Natural killer cell (primary cell): ENCODE results near the gene HIRA. TPM values are rescaled to one million over a fixed set of nuclear protein-coding genes. Genes with fewer than 3 reads are reported as not detected.

Experiments
- ATAC-seq, 3 donors: fragments of 150-1000 bp in 2 of 3; fragments of 200-7000 bp in 1 of 3; cut with Tn5 transposase; 1 replicate in 1 of 3; 2 replicates in 2 of 3; pipeline ENCODE4 v1.10.0; 2021; ENCODE audit warnings: mild to moderate bottlenecking in 2 of 3, moderate library complexity in 2 of 3
- DNase-seq, 2 donors: peaks; one replicate each; pipeline versions ENCODE4 v3.0.0 to v3.0.0-alpha.2; 2013 to 2021; ENCODE audit warnings: mixed read lengths in 1 of 2
- H3K27ac ChIP-seq: one replicate; pipeline ENCODE4 v1.5.1; 2013; ENCODE audit warnings: mild to moderate bottlenecking, low read length
- H3K27me3 ChIP-seq: one replicate; pipeline ENCODE4 v1.6.1; 2013; ENCODE audit warnings: low read length; ENCODE audit not compliant: control insufficient read depth, insufficient read depth
- H3K36me3 ChIP-seq: one replicate; pipeline ENCODE4 v1.6.1; 2013; ENCODE audit warnings: low read length; ENCODE audit not compliant: control insufficient read depth, insufficient read depth
- H3K4me1 ChIP-seq: one replicate; pipeline ENCODE4 v1.6.1; 2013; ENCODE audit warnings: low read length; ENCODE audit not compliant: control insufficient read depth, insufficient read depth
- H3K4me3 ChIP-seq: one replicate; pipeline ENCODE4 v1.5.1; 2013; ENCODE audit warnings: low read length
- H3K9me3 ChIP-seq: one replicate; pipeline ENCODE4 v1.6.1; 2013; ENCODE audit warnings: low read length; ENCODE audit not compliant: control insufficient read depth, insufficient read depth
- H3K27ac Mint-ChIP-seq, 2 donors: one replicate each; pipeline ENCODE4 v1.8.0; 2022; ENCODE audit warnings: mild to moderate bottlenecking in 2 of 2, mixed read lengths in 2 of 2, moderate library complexity in 1 of 2
- H3K27me3 Mint-ChIP-seq, 2 donors: one replicate each; pipeline ENCODE4 v1.8.0; 2022; ENCODE audit warnings: low read depth in 2 of 2, mixed read lengths in 2 of 2
- H3K36me3 Mint-ChIP-seq: one replicate; pipeline ENCODE4 v1.8.0; 2022; ENCODE audit warnings: mixed read lengths
- H3K4me1 Mint-ChIP-seq, 2 donors: one replicate each; pipeline ENCODE4 v1.8.0; 2022; ENCODE audit warnings: mixed read lengths in 2 of 2
- H3K4me3 Mint-ChIP-seq: one replicate; pipeline ENCODE4 v1.8.0; 2022; ENCODE audit warnings: mild to moderate bottlenecking, moderate library complexity, mixed read lengths
- H3K9me3 Mint-ChIP-seq, 2 donors: one replicate each; pipeline ENCODE4 v1.8.0; 2022; ENCODE audit warnings: mixed read lengths in 2 of 2
- WGBS: methylation state at CpG from one replicate; pipeline ENCODE4 v1.1.7; 2013; ENCODE audit warnings: missing lambda C conversion rate; ENCODE audit not compliant: insufficient coverage; 5-methylcytosine and 5-hydroxymethylcytosine counted together
- intact Hi-C: fragments of 100-400 bp; cut with micrococcal nuclease; formaldehyde crosslinking; loops from one replicate; pipeline ENCODE4 v1.14.2; 2022
- total RNA-seq, 4 donors: library from RNA; stranded (reverse); fragments of 120-200 nt in 1 of 4; gene quantifications; one replicate each; pipeline versions ENCODE4 v1.2.3 to v1.2.4, GENCODE V29; 2013 to 2022
- TF ChIP-seq, protein P1 (sequence below): fragments of 200-600 bp; IDR thresholded peaks from one replicate; pipeline ENCODE4 v1.8.0; 2022; ENCODE audit warnings: antibody characterized with exemption

HIRA gene
- total RNA-seq, 3 donors from 2014 or later (not counting 1 experiment from before 2014, with no cell fraction given), result 49.6 to 75.9 (median 50.9) TPM

DNA sequence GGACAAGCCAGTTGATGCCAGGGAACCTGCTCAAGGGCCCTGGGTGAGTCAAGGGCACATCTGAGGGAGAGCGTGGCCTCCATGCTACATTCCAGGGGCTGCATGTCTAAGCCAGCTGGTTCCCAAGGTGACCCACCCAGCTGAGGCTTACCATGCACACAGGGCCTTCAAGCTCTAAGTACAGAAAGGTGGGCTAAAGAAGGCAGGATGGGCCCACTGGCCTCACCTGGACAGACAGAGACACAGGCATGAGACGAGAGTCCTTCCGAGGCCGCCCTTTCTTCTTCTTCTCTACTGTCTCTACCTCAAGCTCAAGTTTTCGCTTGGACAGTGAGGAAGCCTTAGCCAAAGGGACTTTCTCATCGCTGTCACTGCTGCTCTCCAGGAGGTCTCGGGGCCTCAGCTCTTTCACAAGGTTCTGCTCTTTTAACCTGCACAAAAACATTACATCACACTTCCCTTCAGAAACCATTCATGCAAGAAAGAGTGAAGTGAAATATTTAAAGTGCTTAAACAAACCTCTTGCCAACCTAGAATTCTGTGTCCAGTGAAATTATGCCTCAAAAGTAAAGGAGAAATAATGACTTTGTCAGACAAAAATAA lies 69.9 kb downstream of the HIRA start:
- Histone ChIP-seq H3K27ac (peak overlapping the region; percentile 89), H3K9me3 (no peaks in the 10 kb centered on the region), H3K4me3 (peak overlapping the region; percentile 1), H3K36me3 (peaks cover 69% of the 10 kb centered on the region), H3K4me1 (peaks cover 16% of the 10 kb centered on the region), H3K27me3 (no peaks in the 10 kb centered on the region)
- intact Hi-C loops, result no loop called here
- no peak for DNase-seq
- H3K27me3 Mint-ChIP-seq, result no peaks in the 10 kb centered on the region
- no peaks in the 10 kb centered on the region for H3K9me3 Mint-ChIP-seq
- H3K4me3 Mint-ChIP-seq, result no peak overlapping the region
- 80% methylated on average over 7 of the region's 7 CpGs for WGBS
- H3K27ac Mint-ChIP-seq, result peak overlapping the region in 1 of 2 donors; percentile 67
- peaks cover 6 to 10% of the 10 kb centered on the region in 2 donors for H3K4me1 Mint-ChIP-seq
- ATAC-seq, result no peak
- TF ChIP-seq, protein P1, sequence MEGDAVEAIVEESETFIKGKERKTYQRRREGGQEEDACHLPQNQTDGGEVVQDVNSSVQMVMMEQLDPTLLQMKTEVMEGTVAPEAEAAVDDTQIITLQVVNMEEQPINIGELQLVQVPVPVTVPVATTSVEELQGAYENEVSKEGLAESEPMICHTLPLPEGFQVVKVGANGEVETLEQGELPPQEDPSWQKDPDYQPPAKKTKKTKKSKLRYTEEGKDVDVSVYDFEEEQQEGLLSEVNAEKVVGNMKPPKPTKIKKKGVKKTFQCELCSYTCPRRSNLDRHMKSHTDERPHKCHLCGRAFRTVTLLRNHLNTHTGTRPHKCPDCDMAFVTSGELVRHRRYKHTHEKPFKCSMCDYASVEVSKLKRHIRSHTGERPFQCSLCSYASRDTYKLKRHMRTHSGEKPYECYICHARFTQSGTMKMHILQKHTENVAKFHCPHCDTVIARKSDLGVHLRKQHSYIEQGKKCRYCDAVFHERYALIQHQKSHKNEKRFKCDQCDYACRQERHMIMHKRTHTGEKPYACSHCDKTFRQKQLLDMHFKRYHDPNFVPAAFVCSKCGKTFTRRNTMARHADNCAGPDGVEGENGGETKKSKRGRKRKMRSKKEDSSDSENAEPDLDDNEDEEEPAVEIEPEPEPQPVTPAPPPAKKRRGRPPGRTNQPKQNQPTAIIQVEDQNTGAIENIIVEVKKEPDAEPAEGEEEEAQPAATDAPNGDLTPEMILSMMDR, result no peak
- peaks cover 12% of the 10 kb centered on the region for H3K36me3 Mint-ChIP-seq

DNA sequence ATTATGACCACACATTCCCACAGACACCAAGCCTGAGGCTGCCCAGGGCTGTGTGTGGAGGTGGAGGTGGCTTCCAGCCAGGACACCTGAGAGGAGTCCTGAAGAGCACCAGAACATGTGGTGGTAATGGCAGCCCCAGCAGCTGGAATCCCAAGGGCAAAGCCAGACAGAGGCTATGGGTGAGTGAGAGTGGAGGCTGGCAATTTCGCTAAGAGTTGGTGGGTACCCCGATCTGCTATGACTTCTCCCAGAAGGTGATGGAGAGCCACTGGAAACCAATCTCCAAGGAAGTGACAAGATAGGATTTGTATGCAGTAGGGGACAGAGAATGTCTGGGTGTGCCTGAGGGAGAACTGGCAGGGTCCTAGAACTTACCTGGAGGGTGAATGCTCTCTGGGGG lies 70.7 kb downstream of the HIRA start:
- Mint-ChIP-seq H3K27me3 (no peaks in the 10 kb centered on the region), H3K9me3 (no peaks in the 10 kb centered on the region), H3K36me3 (peaks cover 12% of the 10 kb centered on the region), H3K27ac (no peak overlapping the region), H3K4me3 (no peak overlapping the region), H3K4me1 (peaks cover 5 to 6% of the 10 kb centered on the region in 2 donors)
- Histone ChIP-seq H3K4me1 (peaks cover 16% of the 10 kb centered on the region), H3K36me3 (peaks cover 71% of the 10 kb centered on the region), H3K9me3 (no peaks in the 10 kb centered on the region), H3K27ac (peak overlapping the region; percentile 89), H3K4me3 (no peak overlapping the region), H3K27me3 (no peaks in the 10 kb centered on the region)
- WGBS, result 98% methylated on average over 2 of the region's 2 CpGs
- TF ChIP-seq, protein P1, result no peak
- DNase-seq (no peak), ATAC-seq (no peak)
- intact Hi-C loops, result no loop called here

DNA sequence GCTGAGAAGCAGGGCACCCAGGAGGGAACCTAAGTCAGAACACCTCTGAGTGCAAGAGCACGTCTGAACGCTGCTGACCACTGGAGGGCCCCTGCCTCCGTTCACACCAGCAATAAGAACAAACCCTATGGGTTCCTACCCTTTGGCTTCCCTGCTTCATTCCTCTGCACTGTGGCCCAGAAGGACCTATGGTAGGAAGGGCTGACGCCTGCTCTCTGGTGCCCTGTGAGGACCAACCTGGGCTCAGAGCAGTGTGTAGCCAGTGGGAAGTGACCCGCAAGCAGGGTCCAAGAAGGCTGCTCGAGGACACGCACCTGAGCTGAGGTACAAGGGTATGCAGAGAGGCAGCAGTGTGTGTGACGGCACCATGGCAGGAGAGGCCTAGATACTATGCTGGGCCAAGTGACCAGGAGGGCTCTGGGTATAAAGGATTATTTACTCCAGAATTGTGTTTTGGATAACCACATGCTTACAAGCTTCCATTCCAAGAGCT lies 71.2 kb downstream of the HIRA start:
- Histone ChIP-seq H3K36me3 (peaks cover 73% of the 10 kb centered on the region), H3K27me3 (no peaks in the 10 kb centered on the region), H3K4me1 (peaks cover 16% of the 10 kb centered on the region), H3K4me3 (no peak overlapping the region), H3K9me3 (no peaks in the 10 kb centered on the region), H3K27ac (peak overlapping the region; percentile 89)
- Mint-ChIP-seq H3K4me3 (no peak overlapping the region), H3K27me3 (no peaks in the 10 kb centered on the region), H3K27ac (no peak overlapping the region), H3K4me1 (peaks cover 5 to 6% of the 10 kb centered on the region in 2 donors), H3K36me3 (peaks cover 12% of the 10 kb centered on the region), H3K9me3 (no peaks in the 10 kb centered on the region)
- intact Hi-C loops, result no loop called here
- no peak for DNase-seq
- no peak for ATAC-seq
- TF ChIP-seq, protein P1, result no peak
- WGBS, result 97% methylated on average over 8 of the region's 8 CpGs
